OCI-M2 (cell line): ENCODE results near the gene UNC93A.
"Not testable (repeated sequence)": the region's sequence is repeated elsewhere in the genome, so short reads cannot be mapped to it uniquely, and the experiment has no call there.

ENCODE experiments used
- DNase-seq: peaks from one replicate; lab custom pipeline; 2025; ENCODE audit not compliant: unreplicated experiment; lab: John Stamatoyannopoulos, UW

UNC93A gene

GRCh38 chr6:167270499-167271311 lies 20.4 kb upstream of the UNC93A start:
- DNase-seq: no peak

- DNase-seq: no peak
Observed at GRCh38 chr6:167272151-167272550, 19.0 kb upstream of the UNC93A start.

GRCh38 chr6:167272696-167273379 lies 18.3 kb upstream of the UNC93A start:
- DNase-seq: no peak

GRCh38 chr6:167274270-167274669 lies 16.8 kb upstream of the UNC93A start:
- no peak for DNase-seq

- DNase-seq: no peak
Observed at GRCh38 chr6:167275001-167275400, 16.1 kb upstream of the UNC93A start.

GRCh38 chr6:167275436-167275835 lies 15.7 kb upstream of the UNC93A start:
- no peak for DNase-seq

GRCh38 chr6:167276772-167277533 lies 14.2 kb upstream of the UNC93A start:
- DNase-seq: no peak

- DNase-seq: not testable (repeated sequence)
Observed at GRCh38 chr6:167278173-167278940, 12.8 kb upstream of the UNC93A start.

GRCh38 chr6:167279766-167280446 lies 11.2 kb upstream of the UNC93A start:
- no peak for DNase-seq

- DNase-seq: not testable (repeated sequence)
Observed at GRCh38 chr6:167280466-167280865, 10.6 kb upstream of the UNC93A start.

- DNase-seq: no peak
Observed at GRCh38 chr6:167282165-167282564, 8.9 kb upstream of the UNC93A start.

GRCh38 chr6:167284565-167284964 lies 6.5 kb upstream of the UNC93A start:
- not testable (repeated sequence) for DNase-seq

GRCh38 chr6:167285077-167285770 lies 5.9 kb upstream of the UNC93A start:
- no peak for DNase-seq

- DNase-seq: no peak
Observed at GRCh38 chr6:167287513-167288048, 3.5 kb upstream of the UNC93A start.

GRCh38 chr6:167288591-167289225 lies 2.4 kb upstream of the UNC93A start:
- not testable (repeated sequence) for DNase-seq

GRCh38 chr6:167289291-167289690 lies 1.8 kb upstream of the UNC93A start:
- not testable (repeated sequence) for DNase-seq

GRCh38 chr6:167291623-167292300 lies 647 bp downstream of the UNC93A start:
- DNase-seq: no peak

GRCh38 chr6:167292301-167293087 lies 1.4 kb downstream of the UNC93A start:
- DNase-seq: no peak
